Measurements from ENCODE around the gene MAGEA8.

- TF ChIP-seq CTCF (IDR thresholded peaks at IDR 0.05) (no peak), EP300 (IDR thresholded peaks at IDR 0.05) (no peak)
These were observed 43.3 kb upstream of the MAGEA8 start for GRCh38 chrX:149837639-149838038.
